Activated CD8-positive, alpha-beta T cell treated with anti-CD3 and anti-CD28 coated beads for 36 hours (primary cell): ENCODE measurements around the gene GABRA5. TPM values are rescaled to one million over a fixed set of nuclear protein-coding genes. Genes with fewer than 3 reads are reported as not detected.

Experiments
- ATAC-seq: fragments of 200-7000 bp; cut with Tn5 transposase; one replicate; pipeline ENCODE4 v1.10.0; 2021; ENCODE audit warnings: mild to moderate bottlenecking, moderate library complexity
- CTCF ChIA-PET: fragments of 350-600 bp; sonication (Branson Sonifier 250); formaldehyde crosslinking; loops from one replicate; lab custom pipeline; 2021; ENCODE audit warnings: antibody characterized with exemption; lab: Charles Lee
- POLR2A ChIA-PET: fragments of 350-600 bp; sonication (Branson Sonifier 250); formaldehyde crosslinking; loops from one replicate; lab custom pipeline; 2021; ENCODE audit warnings: antibody characterized with exemption; lab: Charles Lee
- DNase-seq: peaks from one replicate; pipeline ENCODE4 v3.0.0-alpha.2; 2020
- H3K27ac Mint-ChIP-seq: one replicate; pipeline ENCODE4 v1.8.0; 2021; ENCODE audit warnings: mild to moderate bottlenecking, mixed read lengths
- H3K27me3 Mint-ChIP-seq: one replicate; pipeline ENCODE4 v1.8.0; 2021; ENCODE audit warnings: mixed read lengths
- H3K36me3 Mint-ChIP-seq: one replicate; pipeline ENCODE4 v1.8.0; 2021; ENCODE audit warnings: low read depth, mixed read lengths
- H3K4me1 Mint-ChIP-seq: one replicate; pipeline ENCODE4 v1.8.0; 2021; ENCODE audit warnings: low read depth, mixed read lengths
- H3K4me3 Mint-ChIP-seq: one replicate; pipeline ENCODE4 v1.8.0; 2021; ENCODE audit warnings: mild to moderate bottlenecking, moderate library complexity, mixed read lengths
- H3K9me3 Mint-ChIP-seq: one replicate; pipeline ENCODE4 v1.8.0; 2021; ENCODE audit warnings: mixed read lengths
- CTCF ChIP-seq: fragments of 200-600 bp; IDR thresholded peaks from one replicate; pipeline ENCODE4 v1.8.0; 2022; ENCODE audit warnings: antibody characterized with exemption, mild to moderate bottlenecking
- intact Hi-C: fragments of 100-400 bp; cut with micrococcal nuclease; formaldehyde crosslinking; loops from one replicate; pipeline ENCODE4 v1.10.0; 2022
- total RNA-seq, 2 experiments: library from RNA; stranded (reverse); gene quantifications; one replicate each; pipeline ENCODE4 v1.2.3, GENCODE V29; 2021

GABRA5 gene
- total RNA-seq, 2 experiments from 2014 or later: not detected

GRCh38 chr15:26874774-26875475, 8.1 kb downstream of the GABRA5 start:
- POLR2A ChIA-PET: no interaction called here
- intact Hi-C loops: no loop called here
- TF ChIP-seq CTCF: no peak
- Mint-ChIP-seq H3K4me1 (no peaks in the 10 kb centered on the region), H3K9me3 (no peaks in the 10 kb centered on the region), H3K36me3 (no peaks in the 10 kb centered on the region), H3K27ac (no peak overlapping the region), H3K27me3 (no peaks in the 10 kb centered on the region), H3K4me3 (no peak overlapping the region)
- ATAC-seq (no peak), DNase-seq (no peak)
- CTCF ChIA-PET: no interaction called here

- intact Hi-C loops: no loop called here
- Mint-ChIP-seq H3K27ac (no peak overlapping the region), H3K36me3 (no peaks in the 10 kb centered on the region), H3K4me1 (no peaks in the 10 kb centered on the region), H3K9me3 (no peaks in the 10 kb centered on the region), H3K27me3 (no peaks in the 10 kb centered on the region), H3K4me3 (no peak overlapping the region)
- no peak for TF ChIP-seq CTCF
- CTCF ChIA-PET: no interaction called here
- ATAC-seq: no peak
- DNase-seq: no peak
- POLR2A ChIA-PET: no interaction called here
Observed at GRCh38 chr15:26875476-26875850, 8.6 kb downstream of the GABRA5 start.

GRCh38 chr15:26877831-26878230, 11.0 kb downstream of the GABRA5 start:
- ChIA-PET CTCF (interaction anchor here (2.9 kb wide), 1 partner anchor 12 kb away, joined by 10 read pairs; no protein-coding TSS in a partner anchor), POLR2A (no interaction called here)
- no peak for TF ChIP-seq CTCF
- intact Hi-C loops: no loop called here
- Mint-ChIP-seq H3K9me3 (no peaks in the 10 kb centered on the region), H3K4me1 (no peaks in the 10 kb centered on the region), H3K36me3 (no peaks in the 10 kb centered on the region), H3K27me3 (no peaks in the 10 kb centered on the region), H3K27ac (no peak overlapping the region), H3K4me3 (no peak overlapping the region)
- ATAC-seq: no peak
- no peak for DNase-seq

- no peak overlapping the region for H3K27ac Mint-ChIP-seq
- no peaks in the 10 kb centered on the region for H3K9me3 Mint-ChIP-seq
- DNase-seq: no peak
- H3K4me1 Mint-ChIP-seq: no peaks in the 10 kb centered on the region
- ChIA-PET CTCF (interaction anchor here (2.9 kb wide), 1 partner anchor 10 kb away, joined by 10 read pairs; no protein-coding TSS in a partner anchor), POLR2A (no interaction called here)
- no peak for ATAC-seq
- no peak overlapping the region for H3K4me3 Mint-ChIP-seq
- no peak for TF ChIP-seq CTCF
- H3K36me3 Mint-ChIP-seq: no peaks in the 10 kb centered on the region
- H3K27me3 Mint-ChIP-seq: no peaks in the 10 kb centered on the region
- intact Hi-C loops: no loop called here
Observed at GRCh38 chr15:26879706-26880105, 12.8 kb downstream of the GABRA5 start.

GRCh38 chr15:26882112-26882511, 15.2 kb downstream of the GABRA5 start:
- H3K4me1 Mint-ChIP-seq: no peaks in the 10 kb centered on the region
- ATAC-seq (no peak), DNase-seq (no peak)
- H3K27ac Mint-ChIP-seq: no peak overlapping the region
- H3K27me3 Mint-ChIP-seq: no peaks in the 10 kb centered on the region
- no peak overlapping the region for H3K4me3 Mint-ChIP-seq
- intact Hi-C loops: no loop called here
- TF ChIP-seq CTCF: no peak
- POLR2A ChIA-PET: no interaction called here
- H3K9me3 Mint-ChIP-seq: no peaks in the 10 kb centered on the region
- CTCF ChIA-PET: no interaction called here
- H3K36me3 Mint-ChIP-seq: no peaks in the 10 kb centered on the region
